Transverse colon (tissue), 4 donors: Measurements from ENCODE around the gene TNRC6C. TPM values are rescaled to one million over a fixed set of nuclear protein-coding genes. Genes with fewer than 3 reads are reported as not detected.

Experiments
- DNase-seq: peaks from one replicate; pipeline ENCODE4 v3.0.0-alpha.2; 2019
- H3K27ac ChIP-seq, 4 donors: fragments of 200-600 bp; sonication (generic); 2 replicates each; pipeline ENCODE4 v1.5.1; 2016 to 2018; ENCODE audit warnings: inconsistent platforms in 4 of 4
- H3K27me3 ChIP-seq: fragments of 200-600 bp; sonication (generic); 2 replicates; pipeline ENCODE4 v1.5.1; 2017; ENCODE audit warnings: inconsistent platforms
- H3K36me3 ChIP-seq, 4 donors: fragments of 200-600 bp; sonication (generic); 2 replicates each; pipeline ENCODE4 v1.5.1; 2017 to 2019; ENCODE audit warnings: inconsistent platforms in 4 of 4
- H3K4me1 ChIP-seq, 4 donors: fragments of 200-600 bp; sonication (generic); 2 replicates each; pipeline ENCODE4 v1.5.1; 2017 to 2020; ENCODE audit warnings: inconsistent platforms in 4 of 4
- H3K4me3 ChIP-seq, 4 donors: fragments of 200-600 bp; sonication (generic); 1 replicate in 1 of 4; 2 replicates in 3 of 4; pipeline versions ENCODE4 v1.5.1 to v1.6.1; 2017 to 2019; ENCODE audit warnings: inconsistent platforms in 4 of 4
- H3K9me3 ChIP-seq, 2 donors: fragments of 200-600 bp; sonication (generic); 2 replicates each; pipeline ENCODE4 v1.5.1; 2017 to 2019; ENCODE audit warnings: inconsistent platforms in 2 of 2
- EP300 ChIP-seq: sonication (generic); formaldehyde crosslinking; IDR thresholded peaks from one replicate; pipeline ENCODE4 v1.6.1; 2017; ENCODE audit warnings: antibody characterized with exemption, low read depth
- POLR2A ChIP-seq: fragments of 450-650 bp; IDR thresholded peaks from one replicate; pipeline ENCODE4 v1.6.1; 2016; ENCODE audit warnings: antibody characterized with exemption, mild to moderate bottlenecking, moderate library complexity
- POLR2AphosphoS5 ChIP-seq, 3 donors: sonication (generic); formaldehyde crosslinking; IDR thresholded peaks; one replicate each; pipeline ENCODE4 v1.6.1; 2016; ENCODE audit warnings: antibody characterized with exemption in 3 of 3
- WGBS, 2 donors: methylation state at CpG; one replicate each; pipeline ENCODE4 v1.1.5; 2018; ENCODE audit warnings: low coverage in 1 of 2; 5-methylcytosine and 5-hydroxymethylcytosine counted together
- in situ Hi-C, 4 donors: fragments of 200-750 bp; cut with MboI; loops; one replicate each; pipeline versions ENCODE4 v1.15.0 to v1.15.1; 2017; ENCODE audit warnings: low sequenced_read_pairs in 3 of 4, low pct_ligation_motif_present in 1 of 4, low pct_unique_long_range_greater_than_20kb in 1 of 4
- intact Hi-C: fragments of 100-400 bp; cut with DNase I; formaldehyde crosslinking; loops from one replicate; pipeline ENCODE4 v1.15.1; 2023; ENCODE audit warnings: low total_unique reads
- total RNA-seq, 4 donors: library from RNA; depleted of rRNA; stranded (reverse); fragments of >200 nt; gene quantifications; one replicate each; pipeline ENCODE4 v1.1.0, GENCODE V29; 2016
- TF ChIP-seq, protein P1 (sequence below), 5 experiments: fragments of 200-600 bp in 3 of 5; fragments of 450-650 bp in 2 of 5; sonication (generic) in 3 of 5; IDR thresholded peaks; 1 replicate in 2 of 5; 2 replicates in 3 of 5; pipeline ENCODE4 v1.5.1; 2016 to 2017; ENCODE audit warnings: antibody characterized with exemption in 5 of 5, inconsistent platforms in 3 of 5, mild to moderate bottlenecking in 2 of 5, moderate library complexity in 1 of 5

Gene TNRC6C
- total RNA-seq, 4 donors from 2014 or later = 7.5 to 16.9 (median 9.9) TPM

DNA sequence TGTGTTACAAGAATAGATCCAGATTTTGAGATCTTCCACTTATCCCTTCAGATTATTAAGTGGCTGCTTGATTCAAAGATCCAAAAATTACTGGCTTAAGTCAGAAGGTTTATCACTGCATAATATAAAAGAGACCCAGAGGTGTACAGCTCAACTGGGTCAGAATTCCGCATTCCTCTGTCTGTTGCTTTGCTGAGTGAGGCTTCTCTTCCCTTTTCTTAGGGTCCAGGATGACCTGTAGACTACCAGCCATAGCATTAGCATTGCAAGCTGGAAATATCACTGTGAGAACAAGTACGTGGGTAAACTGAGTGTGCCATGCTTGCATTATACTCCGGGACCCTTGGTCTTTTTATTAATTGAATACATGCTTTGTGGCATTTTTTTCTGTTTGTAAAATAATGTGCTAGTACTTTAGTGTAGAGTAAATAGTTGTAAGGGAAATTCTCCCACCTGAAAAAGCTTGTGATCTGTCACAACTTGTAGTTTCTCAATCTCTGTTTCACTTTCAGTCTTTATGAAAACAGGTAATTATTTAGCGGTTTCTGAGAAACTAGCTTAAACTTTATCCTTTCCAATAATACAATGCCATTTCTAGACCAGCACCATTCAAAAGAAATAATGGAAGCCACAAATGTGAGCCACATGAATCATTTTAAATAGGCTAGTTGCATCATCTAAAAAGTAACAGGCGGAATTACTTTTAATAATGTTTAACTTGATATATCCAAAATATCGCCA lies 61.6 kb downstream of the TNRC6C start:
- in situ Hi-C loops = loop anchor here (5.0 to 25.0 kb wide), 6 partner anchors 245 to 483 kb away; no protein-coding TSS in a partner anchor
- no peak for DNase-seq
- H3K36me3 ChIP-seq = no peaks in the 10 kb centered on the region
- peak overlapping the region in 2 of 4 donors; percentile 10 to 39 for H3K27ac ChIP-seq
- no peaks in the 10 kb centered on the region for H3K27me3 ChIP-seq
- intact Hi-C loops = no loop called here
- TF ChIP-seq, protein P1, sequence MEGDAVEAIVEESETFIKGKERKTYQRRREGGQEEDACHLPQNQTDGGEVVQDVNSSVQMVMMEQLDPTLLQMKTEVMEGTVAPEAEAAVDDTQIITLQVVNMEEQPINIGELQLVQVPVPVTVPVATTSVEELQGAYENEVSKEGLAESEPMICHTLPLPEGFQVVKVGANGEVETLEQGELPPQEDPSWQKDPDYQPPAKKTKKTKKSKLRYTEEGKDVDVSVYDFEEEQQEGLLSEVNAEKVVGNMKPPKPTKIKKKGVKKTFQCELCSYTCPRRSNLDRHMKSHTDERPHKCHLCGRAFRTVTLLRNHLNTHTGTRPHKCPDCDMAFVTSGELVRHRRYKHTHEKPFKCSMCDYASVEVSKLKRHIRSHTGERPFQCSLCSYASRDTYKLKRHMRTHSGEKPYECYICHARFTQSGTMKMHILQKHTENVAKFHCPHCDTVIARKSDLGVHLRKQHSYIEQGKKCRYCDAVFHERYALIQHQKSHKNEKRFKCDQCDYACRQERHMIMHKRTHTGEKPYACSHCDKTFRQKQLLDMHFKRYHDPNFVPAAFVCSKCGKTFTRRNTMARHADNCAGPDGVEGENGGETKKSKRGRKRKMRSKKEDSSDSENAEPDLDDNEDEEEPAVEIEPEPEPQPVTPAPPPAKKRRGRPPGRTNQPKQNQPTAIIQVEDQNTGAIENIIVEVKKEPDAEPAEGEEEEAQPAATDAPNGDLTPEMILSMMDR (IDR thresholded peaks at IDR 0.05) = no peak
- TF ChIP-seq EP300 = no peak
- no peak for TF ChIP-seq POLR2A
- no peak for TF ChIP-seq POLR2AphosphoS5 (IDR thresholded peaks at IDR 0.05)
- H3K4me3 ChIP-seq = no peak overlapping the region
- WGBS, 2 donors = 75 to 89% methylated on average over 6 of the region's 6 CpGs
- no peaks in the 10 kb centered on the region for H3K9me3 ChIP-seq
- H3K4me1 ChIP-seq = peaks cover 0 to 4% (median 0%) of the 10 kb centered on the region in 4 donors

DNA sequence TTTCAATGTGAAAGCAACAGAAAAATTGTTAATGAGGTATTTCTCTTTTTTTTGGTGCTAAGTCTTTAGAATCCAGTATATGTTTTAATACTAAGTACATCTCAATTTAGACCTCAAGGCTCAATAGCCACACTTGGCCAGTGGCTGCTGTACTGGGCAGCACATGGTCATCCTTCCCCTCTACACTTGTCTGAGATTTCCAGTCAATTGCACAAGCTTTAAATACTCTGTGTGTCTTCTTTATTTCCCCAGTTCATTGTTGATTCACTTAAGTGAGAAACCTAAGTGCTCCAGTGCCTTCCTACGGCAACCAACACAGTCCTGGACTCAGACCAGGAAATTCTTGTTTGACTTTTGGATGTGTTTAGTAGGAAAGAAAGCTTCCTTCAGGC lies 62.2 kb downstream of the TNRC6C start:
- no peak for TF ChIP-seq EP300
- TF ChIP-seq POLR2AphosphoS5 (IDR thresholded peaks at IDR 0.05) = no peak
- H3K4me1 ChIP-seq = peaks cover 0 to 4% (median 0%) of the 10 kb centered on the region in 4 donors

DNA sequence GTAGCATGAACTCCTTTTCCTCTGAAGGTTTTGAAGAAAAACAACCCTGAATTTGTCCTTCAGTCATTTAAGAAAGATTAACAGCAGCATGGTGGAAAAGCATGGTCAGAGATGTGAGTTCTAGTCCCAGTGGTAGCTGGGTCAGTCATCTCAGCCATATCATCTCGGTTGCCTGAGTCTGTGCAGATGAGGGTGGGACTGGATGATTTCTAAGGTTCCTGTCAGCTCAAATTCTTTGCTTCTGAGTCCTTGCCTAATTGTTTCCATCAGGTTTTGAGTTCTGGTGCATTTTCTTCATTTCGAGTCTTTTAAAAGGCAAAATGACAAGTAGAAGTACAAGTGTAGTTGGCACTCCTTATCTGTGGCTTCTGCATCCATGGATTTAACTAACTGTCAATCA lies 63.9 kb downstream of the TNRC6C start:
- Histone ChIP-seq H3K27ac (no peak overlapping the region), H3K4me3 (no peak overlapping the region), H3K36me3 (no peaks in the 10 kb centered on the region), H3K9me3 (no peaks in the 10 kb centered on the region), H3K27me3 (no peaks in the 10 kb centered on the region), H3K4me1 (peaks cover 0 to 4% (median 0%) of the 10 kb centered on the region in 4 donors)
- TF ChIP-seq POLR2AphosphoS5 (IDR thresholded peaks at IDR 0.05) = no peak
- TF ChIP-seq POLR2A = no peak
- TF ChIP-seq, protein P1 (IDR thresholded peaks at IDR 0.05) = no peak
- no peak for TF ChIP-seq EP300
- intact Hi-C loops (no loop called here), in situ Hi-C loops (loop anchor here in 1 of 4 donors (25.0 kb wide), 1 partner anchor 485 kb away; no protein-coding TSS in a partner anchor)
- no peak for DNase-seq
- 67 to 89% methylated on average over 1 to 2 of the region's 2 CpGs for WGBS, 2 donors

More for the DNA sequence above, 62.2 kb downstream of the TNRC6C start:
- in situ Hi-C loops (loop anchor here in 1 of 4 donors (25.0 kb wide), 1 partner anchor 483 kb away; no protein-coding TSS in a partner anchor), intact Hi-C loops (no loop called here)
- H3K4me3 ChIP-seq = no peak overlapping the region
- WGBS, 2 donors = 64% methylated on average over 1 of the region's 1 CpG; no CpG with 5 or more reads in 1 of the 2 donors
- H3K27me3 ChIP-seq = no peaks in the 10 kb centered on the region
- H3K9me3 ChIP-seq = no peaks in the 10 kb centered on the region
- DNase-seq = no peak
- no peaks in the 10 kb centered on the region for H3K36me3 ChIP-seq
- H3K27ac ChIP-seq = no peak overlapping the region

DNA sequence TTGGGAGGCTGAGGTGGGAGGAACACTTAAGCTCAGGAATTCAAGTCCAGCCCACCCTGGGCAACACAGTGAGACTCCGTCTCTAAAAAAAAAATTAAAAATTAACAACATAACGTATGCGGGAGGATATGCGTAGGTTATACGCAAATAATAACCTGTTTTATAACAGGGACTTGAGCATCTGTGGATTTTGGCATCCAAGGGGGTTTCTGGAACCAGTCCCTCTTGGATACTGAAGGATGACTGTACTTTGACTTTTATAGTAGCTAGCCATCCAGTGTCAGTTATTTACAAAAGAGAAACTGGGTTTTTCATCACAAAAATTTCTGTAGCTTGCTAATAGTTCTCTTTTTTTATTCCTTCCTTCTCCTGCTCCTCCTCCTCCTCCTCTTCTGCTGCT lies 64.5 kb downstream of the TNRC6C start:
- intact Hi-C loops = no loop called here
- WGBS, 2 donors = 82 to 92% methylated on average over 4 to 5 of the region's 5 CpGs
- DNase-seq = no peak
- Histone ChIP-seq H3K27ac (no peak overlapping the region), H3K4me3 (no peak overlapping the region), H3K27me3 (no peaks in the 10 kb centered on the region), H3K4me1 (peaks cover 0 to 4% (median 0%) of the 10 kb centered on the region in 4 donors), H3K9me3 (no peaks in the 10 kb centered on the region), H3K36me3 (no peaks in the 10 kb centered on the region)
- in situ Hi-C loops = loop anchor here in 1 of 4 donors (25.0 kb wide), 1 partner anchor 486 kb away; no protein-coding TSS in a partner anchor
- TF ChIP-seq EP300 (no peak), POLR2AphosphoS5 (IDR thresholded peaks at IDR 0.05) (no peak), POLR2A (no peak)
- TF ChIP-seq, protein P1 (IDR thresholded peaks at IDR 0.05) = no peak
